IPS-NIHi11 (cell line): ENCODE data around the gene AGAP1.
A peak's percentile ranks its signal among the peaks of the same experiment; 100 is the strongest.

ENCODE experiments used
- DNase-seq: peaks from one replicate; pipeline ENCODE4 v3.0.0; 2012; ENCODE audit warnings: mixed read lengths, low spot score

Gene AGAP1

DNA sequence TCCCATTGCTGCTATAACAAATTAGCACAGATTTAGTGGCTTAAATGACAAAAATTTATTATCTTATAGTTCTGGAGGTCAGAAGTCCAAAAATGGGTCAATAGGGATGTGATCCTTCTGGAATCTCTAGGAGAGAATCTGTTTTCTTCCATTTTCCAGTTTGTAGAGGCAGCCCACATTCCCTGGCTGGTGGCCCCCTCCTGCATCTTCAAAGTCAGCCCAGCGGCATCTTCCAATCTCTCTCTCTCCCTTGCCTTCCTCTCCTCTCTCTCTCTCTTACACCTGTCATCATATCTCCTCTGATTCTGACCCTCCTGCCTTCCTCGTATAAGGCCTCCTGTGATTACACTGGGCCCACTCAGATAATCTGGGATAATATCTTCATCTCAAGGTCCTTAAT lies 3.9 kb upstream of the AGAP1 start:
- no peak for DNase-seq

GRCh38 chr2:235492850-235493344 lies 946 bp upstream of the AGAP1 start:
- peak; percentile 37 for DNase-seq

GRCh38 chr2:235493402-235493774 lies 455 bp upstream of the AGAP1 start:
- DNase-seq: no peak

DNA sequence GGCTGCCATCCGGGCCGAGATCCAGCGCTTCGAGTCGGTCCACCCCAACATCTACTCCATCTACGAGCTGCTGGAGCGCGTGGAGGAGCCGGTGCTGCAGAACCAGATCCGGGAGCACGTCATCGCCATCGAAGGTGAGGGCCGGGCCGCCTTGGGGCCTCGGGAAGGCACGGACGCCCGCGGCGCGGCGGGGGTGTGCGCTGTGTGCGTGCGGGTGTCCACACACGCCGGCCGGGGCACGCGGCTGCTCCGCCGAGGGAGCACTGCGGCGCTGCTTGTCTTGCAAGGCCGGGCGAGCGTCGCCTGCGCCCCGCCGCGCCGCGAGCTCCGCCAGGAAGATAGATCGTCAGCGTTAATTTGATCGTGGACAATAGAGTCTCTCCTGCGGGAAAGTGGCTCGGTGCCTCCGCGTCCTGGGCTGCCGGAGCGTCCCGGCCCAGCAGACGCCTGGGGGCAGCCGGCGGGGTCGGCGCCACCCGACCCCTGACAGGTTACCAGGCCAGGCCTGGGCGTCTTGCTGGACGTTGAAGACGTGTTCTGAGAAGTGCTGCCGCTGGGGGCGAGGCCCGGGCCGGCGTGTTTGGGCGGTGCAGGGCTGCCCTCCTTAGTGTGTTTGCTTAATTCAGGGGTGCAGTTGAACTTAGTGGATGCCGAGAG lies 1.0 kb downstream of the AGAP1 start:
- DNase-seq: peak; percentile 57

GRCh38 chr2:235495373-235496238 lies 1.8 kb downstream of the AGAP1 start:
- DNase-seq: no peak

GRCh38 chr2:235496239-235496621 lies 2.4 kb downstream of the AGAP1 start:
- no peak for DNase-seq

DNA sequence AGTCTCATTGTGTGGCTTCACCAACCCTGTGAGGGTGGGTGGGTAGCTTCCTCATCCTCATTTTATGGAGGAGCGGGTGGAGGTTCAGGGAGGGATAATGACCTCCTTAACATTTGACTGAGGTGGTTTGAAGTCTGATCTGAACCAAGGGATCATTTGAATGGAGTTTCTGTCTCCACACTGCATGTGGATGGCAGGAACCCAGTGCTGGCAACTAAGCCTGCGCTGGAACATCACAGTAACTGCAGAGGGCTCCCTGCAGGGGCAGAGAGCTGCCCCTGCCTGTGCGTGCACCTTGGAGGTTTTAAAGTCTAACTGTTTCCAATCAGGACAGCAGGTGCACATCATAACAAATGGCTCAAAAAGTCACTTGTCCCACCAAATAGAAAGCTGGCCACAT lies 3.3 kb downstream of the AGAP1 start:
- DNase-seq: no peak

- DNase-seq: no peak
Measured at GRCh38 chr2:235498541-235498940, 4.7 kb downstream of the AGAP1 start.

DNA sequence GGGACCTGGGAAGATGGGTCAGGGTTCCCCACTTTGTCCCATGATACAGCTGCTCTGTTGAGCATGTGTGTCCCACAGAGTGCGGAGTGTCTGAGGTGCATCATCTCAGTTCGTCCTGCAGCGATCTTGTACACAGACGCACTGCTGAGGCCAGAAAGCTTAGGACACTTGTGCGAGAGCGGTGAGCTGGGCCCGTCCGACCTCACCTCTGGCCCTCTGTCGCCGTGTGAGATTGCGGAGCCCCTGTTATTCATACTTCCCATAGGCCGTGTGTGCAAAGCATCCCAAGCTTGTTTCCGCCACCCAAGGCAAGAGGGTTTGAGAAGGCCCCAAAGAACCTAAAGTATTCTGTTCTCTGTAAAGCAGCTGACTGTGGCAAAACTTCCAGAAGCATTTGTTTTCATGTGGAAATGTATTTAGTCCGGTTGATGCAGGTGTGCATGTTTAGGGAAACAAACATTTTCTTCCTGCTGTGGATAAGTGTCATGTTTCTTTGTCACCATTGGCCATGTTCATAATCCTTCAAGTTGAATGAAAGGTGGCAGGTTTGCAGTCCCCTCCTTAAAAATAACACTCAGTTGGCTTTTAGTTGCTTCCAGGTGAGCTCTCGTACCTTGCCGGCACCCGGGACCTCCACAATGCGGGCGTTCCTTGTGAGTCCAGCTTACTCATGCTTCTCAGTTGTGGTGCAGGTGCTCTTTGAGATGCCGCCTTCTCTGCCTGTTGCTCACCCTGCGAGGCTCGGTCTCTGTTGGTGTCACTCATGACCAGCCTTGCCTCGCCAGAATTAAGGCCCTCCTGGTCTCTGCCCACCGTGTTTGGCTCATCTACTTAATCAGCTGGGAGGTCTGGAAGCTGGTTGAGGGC lies 5.3 kb downstream of the AGAP1 start:
- no peak for DNase-seq

DNA sequence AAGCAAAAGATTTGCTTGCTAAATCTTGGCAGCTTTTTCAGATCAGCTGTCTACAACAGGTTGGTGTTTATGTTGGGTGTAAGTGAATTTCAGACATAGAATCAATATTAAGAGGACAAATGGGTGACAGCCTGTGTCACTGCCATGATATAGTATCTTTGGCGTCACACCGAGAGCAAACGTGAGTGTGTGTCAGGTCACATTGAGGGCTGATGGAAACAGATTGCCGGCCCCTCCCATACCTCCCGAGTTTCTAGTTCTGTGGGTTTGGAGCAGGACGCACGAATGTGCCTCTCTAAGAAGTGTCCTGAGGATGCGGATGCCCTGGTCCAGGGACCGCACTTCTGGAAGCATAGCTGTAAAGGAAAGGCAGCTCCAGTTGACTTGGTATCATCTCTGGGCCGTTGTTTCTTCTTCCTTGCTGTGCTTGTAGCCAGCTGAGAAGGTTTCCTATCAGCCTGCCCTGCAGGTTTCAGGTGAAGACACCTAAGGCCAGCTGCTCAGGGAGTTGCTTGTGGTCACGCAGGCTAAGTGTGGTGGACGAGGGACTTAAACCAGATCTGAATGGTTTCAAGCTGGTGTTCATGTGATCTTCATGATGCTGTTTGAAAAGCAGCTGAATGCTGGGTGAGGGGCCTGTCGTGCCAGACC lies 6.4 kb downstream of the AGAP1 start:
- DNase-seq: no peak

GRCh38 chr2:235500761-235501672 lies 7.2 kb downstream of the AGAP1 start:
- DNase-seq: no peak

- no peak for DNase-seq
Measured at GRCh38 chr2:235501673-235502031, 7.8 kb downstream of the AGAP1 start.

- DNase-seq: no peak
Measured at GRCh38 chr2:235502336-235502735, 8.5 kb downstream of the AGAP1 start.

DNA sequence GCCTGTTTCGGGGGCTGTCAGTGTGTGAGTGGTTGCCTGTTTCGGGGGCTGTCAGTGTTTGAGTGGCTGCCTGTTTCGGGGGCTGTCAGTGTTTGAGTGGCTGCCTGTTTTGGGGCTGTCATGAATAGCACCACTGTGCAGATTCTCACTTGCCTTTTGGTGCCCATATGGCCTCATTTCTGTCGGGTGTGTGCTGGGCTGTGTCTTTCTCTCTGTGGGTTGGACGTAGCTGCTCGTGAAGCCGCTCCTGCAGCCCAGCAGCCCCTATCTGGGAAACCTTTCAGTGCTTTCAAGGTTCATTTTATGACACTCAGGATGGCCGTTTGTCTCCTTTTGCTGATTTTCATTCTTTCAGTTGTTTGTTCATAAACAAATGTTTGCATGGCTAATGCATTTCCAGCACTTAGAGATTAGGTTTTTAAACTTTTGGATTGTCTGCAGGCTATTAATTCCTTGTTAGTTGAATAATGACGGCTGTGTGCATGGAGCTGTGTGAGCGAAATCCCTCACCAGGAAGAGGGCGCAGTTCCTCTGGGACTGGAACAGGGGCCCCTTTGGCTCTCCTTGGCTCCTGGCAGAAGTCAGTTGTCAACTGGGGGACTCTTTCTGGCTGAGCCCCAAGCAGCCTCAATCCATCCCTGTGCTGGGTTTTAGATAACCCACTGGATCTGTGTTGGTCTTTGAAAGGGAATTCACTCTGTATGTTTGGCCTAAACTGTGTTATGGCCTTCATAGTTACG lies 10.8 kb downstream of the AGAP1 start:
- DNase-seq: no peak

GRCh38 chr2:235505181-235505741 lies 11.4 kb downstream of the AGAP1 start:
- peak; percentile 61 for DNase-seq

DNA sequence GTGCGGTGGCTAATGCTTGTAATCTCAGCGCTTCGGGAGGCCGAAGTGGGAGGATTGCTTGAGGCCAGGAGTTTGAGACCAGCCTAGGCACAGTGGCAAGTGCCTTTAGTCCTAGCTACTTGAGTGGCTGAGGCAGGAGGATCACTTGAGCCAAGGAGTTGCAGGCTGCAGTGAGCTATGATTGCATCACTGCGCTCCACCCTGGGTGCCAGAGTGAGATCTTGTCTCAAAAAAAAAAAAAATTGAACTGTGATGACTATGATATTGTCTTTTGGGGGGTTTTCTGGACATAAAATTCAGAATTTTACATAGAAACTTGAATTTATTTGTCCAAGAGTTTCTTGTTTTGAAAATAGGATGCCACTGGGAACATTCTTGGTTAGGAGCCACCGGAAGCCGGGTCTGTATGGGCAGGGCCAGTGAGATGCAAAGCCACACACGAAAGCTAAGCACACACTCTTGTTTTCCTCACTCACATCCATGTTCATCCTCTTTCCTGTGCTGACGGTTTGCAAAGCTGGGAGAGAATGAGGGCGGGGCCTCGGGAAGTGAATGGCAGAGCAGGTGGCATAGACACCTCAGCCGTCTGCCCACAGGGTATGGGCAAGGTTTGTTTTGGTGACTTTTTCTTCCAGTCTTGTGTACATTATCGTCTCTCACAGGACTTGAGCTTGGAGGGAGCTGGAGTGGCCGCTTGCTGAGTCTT lies 12.6 kb downstream of the AGAP1 start:
- no peak for DNase-seq

DNA sequence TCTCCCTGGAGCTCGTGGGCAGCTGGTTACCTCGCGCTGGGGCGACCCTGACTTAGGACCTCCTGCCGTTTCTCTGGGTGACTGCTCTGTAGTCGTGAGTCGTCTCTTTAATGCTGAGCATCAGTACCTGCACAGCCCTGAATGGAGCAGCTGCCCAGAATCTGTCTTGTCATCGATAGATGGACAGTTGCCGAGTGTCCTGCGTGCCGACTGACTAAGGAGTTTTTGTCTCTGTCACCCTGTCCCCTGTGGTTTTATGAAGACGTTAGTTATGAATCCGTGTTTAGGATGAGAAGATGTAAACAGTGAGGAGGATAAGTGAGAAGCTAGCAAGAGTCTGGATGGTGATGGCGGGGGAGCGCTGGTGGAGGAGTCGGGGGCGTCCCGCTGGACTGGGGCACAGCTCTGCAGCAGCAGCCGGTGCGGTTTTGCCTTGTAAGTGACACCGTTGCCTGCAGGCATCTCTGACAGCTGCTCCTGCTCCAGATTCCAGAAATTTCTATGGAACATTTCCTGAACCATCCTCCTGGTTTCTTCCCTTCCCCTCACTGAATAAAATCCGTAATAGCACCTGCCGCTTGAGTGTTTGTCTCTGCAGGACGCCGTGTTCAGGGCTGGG lies 13.3 kb downstream of the AGAP1 start:
- no peak for DNase-seq

- no peak for DNase-seq
Measured at GRCh38 chr2:235507928-235508327, 14.1 kb downstream of the AGAP1 start.
